ENCODE measurements around the gene MPHOSPH6. TPM values are rescaled to one million over a fixed set of nuclear protein-coding genes. Genes with fewer than 3 reads are reported as not detected.

MPHOSPH6 gene
- total RNA-seq, 4 donors from 2014 or later = 5.0 to 47.7 (median 32.4) TPM; not detected in 1

- no peaks in the 10 kb centered on the region for H3K36me3 ChIP-seq
- H3K27ac ChIP-seq = no peak overlapping the region
- no peaks in the 10 kb centered on the region for H3K27me3 ChIP-seq
- H3K4me3 ChIP-seq = no peak overlapping the region
- in situ Hi-C loops (cut with MboI; ENCODE audit: low pct_ligation_motif_present in 1 of 4, low pct_unique_long_range_greater_than_20kb in 1 of 4, low sequenced_read_pairs in 3 of 4) (no loop called here), intact Hi-C loops (cut with DNase I; ENCODE audit: low total_unique reads) (no loop called here)
- WGBS, 2 donors (ENCODE audit: low coverage in 1 of 2) = 86 to 87% methylated on average over 2 to 6 of the region's 6 CpGs
- no peak for DNase-seq
- no peaks in the 10 kb centered on the region for H3K9me3 ChIP-seq
- H3K4me1 ChIP-seq = no peaks in the 10 kb centered on the region
- TF ChIP-seq CTCF (IDR thresholded peaks at IDR 0.05) (no peak), EP300 (IDR thresholded peaks at IDR 0.05; ENCODE audit: low read depth) (no peak), POLR2A (IDR thresholded peaks at IDR 0.05) (no peak), POLR2AphosphoS5 (IDR thresholded peaks at IDR 0.05) (no peak)
These were observed 61.2 kb downstream of the MPHOSPH6 start for GRCh38 chr16:82108774-82109173.

- in situ Hi-C loops (cut with MboI; ENCODE audit: low pct_ligation_motif_present in 1 of 4, low pct_unique_long_range_greater_than_20kb in 1 of 4, low sequenced_read_pairs in 3 of 4) = no loop called here
- 92 to 100% methylated on average over 1 to 2 of the region's 2 CpGs for WGBS, 2 donors (ENCODE audit: low coverage in 1 of 2)
- no peak for DNase-seq
These were observed 61.9 kb downstream of the MPHOSPH6 start for GRCh38 chr16:82108100-82108499.

GRCh38 chr16:82105107-82105506 lies 64.9 kb downstream of the MPHOSPH6 start:
- Histone ChIP-seq H3K27ac (no peak overlapping the region), H3K9me3 (no peaks in the 10 kb centered on the region), H3K36me3 (no peaks in the 10 kb centered on the region), H3K27me3 (no peaks in the 10 kb centered on the region), H3K4me3 (no peak overlapping the region), H3K4me1 (no peaks in the 10 kb centered on the region)
- in situ Hi-C loops (cut with MboI; ENCODE audit: low pct_ligation_motif_present in 1 of 4, low pct_unique_long_range_greater_than_20kb in 1 of 4, low sequenced_read_pairs in 3 of 4) (no loop called here), intact Hi-C loops (cut with DNase I; ENCODE audit: low total_unique reads) (no loop called here)
- WGBS, 2 donors (ENCODE audit: low coverage in 1 of 2) = 87 to 88% methylated on average over 3 to 8 of the region's 8 CpGs
- TF ChIP-seq EP300 (IDR thresholded peaks at IDR 0.05; ENCODE audit: low read depth) = no peak
- TF ChIP-seq CTCF (IDR thresholded peaks at IDR 0.05) = no peak
- no peak for TF ChIP-seq POLR2AphosphoS5 (IDR thresholded peaks at IDR 0.05)
- TF ChIP-seq POLR2A (IDR thresholded peaks at IDR 0.05) = no peak
- DNase-seq = no peak

More at GRCh38 chr16:82108100-82108499, 61.9 kb downstream of the MPHOSPH6 start:
- Histone ChIP-seq H3K4me1 (no peaks in the 10 kb centered on the region), H3K36me3 (no peaks in the 10 kb centered on the region), H3K9me3 (no peaks in the 10 kb centered on the region), H3K27ac (no peak overlapping the region), H3K27me3 (no peaks in the 10 kb centered on the region), H3K4me3 (no peak overlapping the region)
- intact Hi-C loops (cut with DNase I; ENCODE audit: low total_unique reads) = no loop called here
- TF ChIP-seq POLR2AphosphoS5 (IDR thresholded peaks at IDR 0.05) = no peak
- no peak for TF ChIP-seq CTCF (IDR thresholded peaks at IDR 0.05)
- no peak for TF ChIP-seq POLR2A (IDR thresholded peaks at IDR 0.05)
- no peak for TF ChIP-seq EP300 (IDR thresholded peaks at IDR 0.05; ENCODE audit: low read depth)

Small RNA genes lying within 50 kb of the gene (small RNA-seq; reads per million reads assigned to genes)
- 0 reads per million in 4 donors for gene RN7SKP190

Other genes starting within 250 kb of the MPHOSPH6 start
- gene SDR42E1, start 158.8 kb downstream of the MPHOSPH6 start, total RNA-seq = 10 to 100 TPM in 1 of 4 donors, 1 to 10 TPM in 3; 3.4 to 12.2 (median 7.7) TPM
- gene HSD17B2, start 135.0 kb downstream of the MPHOSPH6 start, total RNA-seq = 100 to 1,000 TPM in 1 of 4 donors, 10 to 100 TPM in 2, 1 to 10 TPM in 1; 9.6 to 146 (median 82.3) TPM